Stimulated activated CD4-positive, alpha-beta T cell treated with anti-CD3 and anti-CD28 coated beads, Interleukin-15, amount 100 ng/mL, for 48 hours (primary cell): ENCODE measurements around the gene PLN.

Experiments used
- DNase-seq, 2 donors: peaks; one replicate each; pipeline ENCODE4 v3.0.0-alpha.2; 2020; ENCODE audit warnings: low read depth in 2 of 2

PLN gene

DNA sequence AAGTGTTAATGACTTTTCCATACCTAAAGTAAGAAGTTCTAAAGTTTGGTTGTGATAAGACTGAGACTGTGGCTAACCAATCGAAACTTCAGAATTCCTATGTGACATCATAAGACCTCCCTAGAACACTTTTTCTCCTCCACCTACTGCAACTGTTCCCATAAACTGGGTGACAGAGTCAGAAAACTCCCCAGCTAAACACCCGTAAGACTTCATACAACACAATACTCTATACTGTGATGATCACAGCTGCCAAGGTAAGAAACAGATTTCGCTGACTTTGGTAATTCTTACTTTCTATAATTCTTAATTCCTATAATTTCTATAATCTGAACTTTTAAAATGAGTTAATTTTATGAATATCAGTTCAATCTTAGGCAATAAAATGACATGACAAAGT, at the start of gene PLN:
Gene PLN (plus strand): TSS at position 161 of the 400 bp plus-strand sequence. CDS start 10,626 bp downstream, outside the sequence.
- no peak for DNase-seq

DNA sequence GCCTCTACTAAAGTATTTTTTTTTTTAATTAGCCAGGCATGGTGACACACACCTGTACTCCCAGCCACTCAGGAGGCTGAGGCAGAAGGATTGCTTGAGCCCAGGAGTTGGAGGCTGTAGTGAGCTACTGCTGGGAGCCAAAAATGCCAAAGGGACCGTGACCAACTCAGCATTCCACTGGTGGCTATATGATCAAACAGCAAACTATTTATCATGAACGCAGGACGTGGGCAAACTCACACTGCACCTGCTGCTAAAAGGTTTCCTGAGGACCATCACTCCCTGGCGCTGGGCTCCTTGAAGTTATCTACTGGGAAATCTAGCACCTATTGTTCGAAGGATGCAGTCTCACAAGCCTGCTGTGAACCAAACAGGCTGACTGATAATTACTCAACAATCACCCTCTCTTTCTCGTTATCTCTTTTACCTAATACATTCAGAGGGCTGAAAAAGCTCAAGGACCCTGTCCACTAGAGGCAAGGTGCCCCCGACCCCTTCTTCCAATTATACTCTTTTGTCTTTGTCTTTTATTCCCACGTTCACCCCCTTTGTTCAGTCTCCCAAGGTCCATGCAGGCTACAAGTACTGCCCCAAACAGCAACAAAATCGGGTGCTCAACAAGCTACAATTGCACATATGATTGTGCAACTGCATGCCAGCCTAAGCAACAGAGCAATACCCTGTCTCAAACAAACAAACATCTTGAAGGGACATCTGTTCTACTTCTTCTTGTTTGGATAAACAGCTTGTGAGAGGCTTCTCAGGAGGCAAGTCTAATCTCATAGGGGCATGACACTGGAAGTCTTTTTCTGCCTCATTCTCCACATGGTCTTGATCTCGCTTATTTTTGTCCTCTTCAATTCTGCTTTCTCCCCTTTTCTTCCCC, 47.7 kb upstream of the PLN start:
- no peak for DNase-seq

DNA sequence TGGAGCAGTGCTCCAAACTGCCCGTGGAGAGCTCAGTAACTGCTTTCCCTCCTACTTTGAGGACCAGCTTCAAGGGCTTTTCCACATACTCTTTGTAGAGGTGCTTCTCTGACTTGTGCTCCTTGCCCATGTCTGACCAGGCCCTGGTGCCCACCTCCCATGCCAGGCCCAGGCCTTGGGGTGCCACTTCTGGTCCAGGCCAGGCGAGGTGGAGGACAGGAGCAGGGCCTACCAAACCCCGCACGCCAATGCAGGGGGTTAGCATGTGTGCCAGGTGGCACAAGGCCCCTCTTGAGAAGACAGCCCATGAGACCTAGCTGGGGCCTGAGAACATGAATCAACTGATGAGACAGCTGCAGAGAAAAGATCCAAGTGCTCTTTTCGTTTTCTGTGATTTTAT, 47.0 kb upstream of the PLN start:
- no peak for DNase-seq

DNA sequence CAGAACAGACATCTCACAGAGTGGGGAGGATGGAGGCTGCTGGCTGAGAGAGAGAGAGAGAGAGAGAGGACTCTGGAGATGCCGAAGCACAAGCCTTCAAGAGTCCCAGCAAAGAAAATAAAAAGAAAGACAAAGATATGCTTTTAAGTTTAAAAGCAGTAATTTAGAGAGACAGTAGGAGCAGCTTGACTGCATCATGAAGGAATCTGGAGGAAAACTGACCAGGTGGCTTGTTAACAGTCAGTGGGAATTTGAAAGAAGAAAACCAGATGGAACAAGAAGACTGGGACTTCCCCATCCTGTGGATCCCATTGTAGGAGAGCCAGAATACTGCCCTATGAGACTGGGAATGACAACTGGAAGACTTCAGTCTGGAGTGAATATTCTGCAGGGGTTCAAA, 46.3 kb upstream of the PLN start:
- no peak for DNase-seq

DNA sequence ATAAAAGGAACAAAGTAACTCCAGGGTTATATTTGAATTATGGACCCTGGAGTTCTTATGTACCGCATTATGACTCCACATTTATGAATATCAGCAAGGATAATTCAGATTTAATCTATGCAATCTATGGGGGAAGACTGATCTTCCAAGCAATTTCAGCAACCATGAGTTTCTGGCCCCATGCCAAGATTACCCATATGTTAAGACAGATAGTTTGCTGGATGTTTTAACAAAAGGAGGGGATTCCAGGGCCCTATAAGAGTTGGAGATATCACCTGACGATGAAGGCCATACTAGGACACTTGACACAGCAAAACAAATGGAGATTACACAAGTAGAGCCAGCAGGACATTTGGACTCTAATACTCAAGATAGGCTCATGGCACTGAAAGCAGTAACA, 45.9 kb upstream of the PLN start:
- DNase-seq: no peak

DNA sequence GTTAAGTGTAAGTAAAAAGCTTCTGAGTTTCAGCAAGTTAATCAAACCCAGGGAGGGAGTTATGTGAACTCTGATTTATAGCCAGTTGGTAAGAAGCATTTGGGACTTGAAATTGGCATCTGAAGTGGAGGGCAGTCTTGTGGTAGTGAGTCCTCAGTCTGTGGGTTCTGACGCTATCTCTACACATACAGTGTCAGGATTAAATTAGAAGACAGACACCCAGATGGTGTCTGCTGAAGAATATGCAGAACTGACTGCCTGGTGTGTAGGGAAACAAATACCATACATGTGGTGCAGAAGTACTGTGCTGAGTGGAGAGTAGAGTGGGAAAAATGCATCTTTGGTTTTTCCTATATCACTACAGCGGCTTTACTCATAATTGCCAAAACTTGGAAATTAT, 43.5 kb upstream of the PLN start:
- no peak for DNase-seq

DNA sequence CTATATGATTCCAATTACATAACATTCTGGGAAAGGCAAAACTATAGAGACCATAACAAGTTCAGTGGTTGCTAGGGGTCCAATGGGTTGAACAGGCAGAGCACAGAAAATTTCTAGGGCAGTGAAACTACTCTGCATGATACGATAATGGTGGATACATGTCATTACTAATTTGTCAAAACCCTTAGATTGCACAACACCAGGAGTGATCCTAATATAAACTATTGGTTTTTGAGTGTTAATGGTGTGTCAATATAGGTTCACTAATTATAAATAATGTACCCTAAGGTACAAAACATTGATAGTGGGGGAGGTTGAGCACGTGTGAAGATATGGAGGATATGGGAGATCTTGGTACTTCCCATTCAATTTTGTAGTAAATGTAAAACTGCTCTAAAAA, 42.4 kb upstream of the PLN start:
- no peak for DNase-seq

DNA sequence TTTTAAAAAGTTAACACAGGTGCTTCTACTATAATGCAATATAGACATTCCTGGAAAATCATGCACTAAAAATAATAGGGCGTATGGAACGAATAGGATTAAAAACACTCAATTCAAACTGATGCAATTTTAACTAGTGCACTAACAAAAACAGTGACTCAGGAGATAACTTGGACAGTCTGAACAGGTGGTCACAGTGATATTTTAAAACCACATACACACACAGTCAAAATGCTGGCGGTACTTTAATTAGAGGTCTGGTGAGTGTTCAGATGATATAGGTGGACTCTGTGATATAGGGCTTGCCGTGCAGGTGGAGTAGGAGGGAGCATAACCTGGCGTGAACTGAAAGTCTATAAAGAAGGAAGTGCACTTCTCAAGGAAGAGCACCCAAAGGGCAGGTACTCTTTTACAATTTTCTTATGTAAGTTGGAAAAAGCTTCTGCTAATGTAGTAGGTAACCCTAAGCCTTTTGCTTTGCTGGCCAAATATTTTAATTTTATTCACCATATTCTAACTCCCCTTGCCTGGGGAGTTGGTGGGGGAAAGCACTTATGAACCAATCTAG, 41.9 kb upstream of the PLN start:
- DNase-seq: no peak

DNA sequence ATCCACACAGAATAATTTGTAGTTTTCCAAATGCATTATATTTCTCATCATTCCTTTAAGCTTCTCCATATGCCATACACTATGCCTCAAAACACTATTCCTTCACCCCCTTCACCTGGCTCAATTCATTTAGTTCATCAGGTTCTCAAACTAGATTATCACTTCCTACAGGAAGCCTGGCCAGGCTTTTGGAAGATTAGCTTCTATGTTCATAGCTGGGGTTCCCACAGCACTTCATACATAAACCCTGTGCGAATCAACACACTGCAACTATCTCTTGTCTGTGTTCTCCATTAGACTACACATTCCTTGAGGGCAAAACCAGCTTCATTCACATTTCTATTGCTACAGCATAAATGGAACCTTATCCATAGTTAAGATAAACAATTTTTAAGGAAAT, 40.5 kb upstream of the PLN start:
- no peak for DNase-seq

DNA sequence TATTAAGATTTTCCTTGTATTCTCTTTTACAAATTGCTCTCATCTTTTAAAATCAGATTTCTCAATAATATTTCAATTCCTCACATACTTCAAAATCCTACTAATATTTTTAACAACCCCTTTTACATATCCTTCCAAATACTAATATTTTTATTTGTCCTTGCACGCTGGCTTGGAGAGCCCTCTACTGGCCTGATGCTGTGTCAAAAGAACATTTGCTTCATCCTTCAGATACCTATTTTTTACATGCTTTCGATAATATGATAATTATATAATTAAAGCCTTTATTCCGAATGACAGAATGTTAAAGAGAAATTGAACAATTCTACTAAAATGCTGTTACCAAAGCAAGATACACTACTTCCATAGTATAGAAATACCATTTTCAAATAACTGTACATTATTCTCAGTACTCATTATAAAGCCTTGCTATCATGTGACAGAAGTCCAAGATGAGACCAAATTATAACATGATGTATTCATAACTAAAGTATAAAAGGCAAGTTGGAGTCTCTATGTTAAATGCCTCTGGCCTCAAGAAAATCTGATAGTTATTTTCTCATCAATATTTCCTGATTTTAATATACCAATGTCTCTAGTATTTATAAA, 39.0 kb upstream of the PLN start:
- no peak for DNase-seq

DNA sequence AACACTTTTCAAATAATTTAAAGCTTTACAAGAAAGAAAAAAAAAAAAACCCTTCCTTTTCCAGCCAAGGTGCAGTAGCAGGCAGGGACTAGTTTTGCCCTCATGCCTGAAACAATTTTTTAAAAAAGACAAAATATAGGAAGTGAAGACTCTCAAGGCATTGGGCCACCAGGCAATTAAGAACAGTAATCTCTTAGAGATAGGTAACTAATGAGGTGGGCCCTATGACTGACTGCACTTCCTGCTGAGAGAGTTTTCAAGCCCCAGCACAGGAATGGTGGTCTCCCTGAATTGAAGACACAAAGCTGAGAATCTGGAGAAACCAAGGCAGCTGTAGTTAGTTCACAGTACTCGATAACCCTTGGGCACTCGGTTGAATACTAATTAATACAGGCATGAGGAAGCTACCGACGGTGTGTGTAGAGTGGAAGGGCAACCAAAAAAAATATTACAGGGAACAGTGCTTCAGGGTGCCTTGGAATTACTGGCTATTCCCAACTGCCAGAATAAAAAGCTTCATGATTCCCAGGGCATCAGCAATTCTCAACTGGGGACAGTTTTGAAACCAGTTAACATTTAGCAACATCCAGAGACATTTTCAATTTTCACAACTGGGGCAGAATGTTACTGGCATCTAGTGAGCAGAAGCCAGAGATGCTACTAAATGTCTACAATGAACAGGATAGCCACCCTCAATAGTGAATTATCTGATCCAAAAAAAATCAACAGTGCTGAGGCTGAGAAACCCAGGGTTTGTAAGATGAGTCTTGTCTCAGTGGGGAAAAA, 36.0 kb upstream of the PLN start:
- DNase-seq: no peak

DNA sequence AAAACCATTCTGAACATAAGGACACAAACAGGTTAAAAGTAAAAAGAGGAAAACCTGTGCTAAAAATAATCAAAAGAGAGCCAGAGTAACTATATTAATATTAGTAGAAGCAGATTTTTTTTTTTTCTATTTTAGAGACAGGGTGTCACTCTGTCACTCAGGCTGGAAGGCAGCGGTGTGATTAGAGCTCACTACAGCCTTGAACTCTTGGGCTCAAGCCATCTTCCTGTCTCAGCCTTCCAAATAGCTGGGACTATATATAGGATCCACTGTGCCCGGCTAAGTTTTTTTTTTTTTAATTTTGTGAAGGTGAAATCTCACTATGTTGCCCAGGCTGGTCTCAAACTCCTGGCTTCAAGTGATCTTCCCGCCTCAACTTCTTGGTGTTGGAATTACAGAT, 33.4 kb upstream of the PLN start:
- no peak for DNase-seq

DNA sequence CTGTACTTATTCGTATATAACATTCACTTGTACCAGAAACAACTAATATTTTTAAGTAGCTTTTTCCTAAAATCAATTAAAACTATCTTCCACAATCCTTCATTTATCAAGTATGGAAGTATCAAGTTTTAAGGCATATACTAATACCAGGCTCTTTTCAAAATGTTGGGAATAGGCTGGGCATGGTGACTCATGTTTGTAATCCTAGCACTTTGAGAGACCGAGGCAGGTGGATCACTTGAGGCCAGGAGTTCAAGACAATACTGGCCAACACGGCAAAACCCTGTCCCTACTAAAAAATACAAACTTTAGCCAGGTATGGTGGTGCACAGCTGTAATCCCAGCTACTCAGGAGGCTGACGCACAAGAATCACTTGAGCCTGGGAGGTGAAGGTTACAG, 25.7 kb upstream of the PLN start:
- no peak for DNase-seq

DNA sequence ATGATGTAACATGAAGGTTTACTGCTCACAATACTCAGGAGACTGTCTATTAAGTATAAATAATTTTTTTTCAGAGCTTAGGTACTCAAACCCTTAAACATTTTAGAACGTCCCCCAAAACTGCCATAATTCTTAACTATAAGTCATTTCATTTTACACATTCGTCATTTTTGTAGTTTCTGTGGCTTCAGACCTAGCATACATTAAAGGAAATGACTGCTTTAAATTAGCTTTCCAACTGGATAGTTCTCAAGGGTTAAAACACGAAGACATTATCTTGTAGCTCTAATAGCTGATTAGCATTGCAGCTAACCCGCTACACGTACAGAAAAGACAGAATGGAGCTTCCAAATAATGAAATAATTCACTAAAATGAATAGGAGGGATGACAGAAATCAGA, 24.9 kb upstream of the PLN start:
- no peak for DNase-seq

DNA sequence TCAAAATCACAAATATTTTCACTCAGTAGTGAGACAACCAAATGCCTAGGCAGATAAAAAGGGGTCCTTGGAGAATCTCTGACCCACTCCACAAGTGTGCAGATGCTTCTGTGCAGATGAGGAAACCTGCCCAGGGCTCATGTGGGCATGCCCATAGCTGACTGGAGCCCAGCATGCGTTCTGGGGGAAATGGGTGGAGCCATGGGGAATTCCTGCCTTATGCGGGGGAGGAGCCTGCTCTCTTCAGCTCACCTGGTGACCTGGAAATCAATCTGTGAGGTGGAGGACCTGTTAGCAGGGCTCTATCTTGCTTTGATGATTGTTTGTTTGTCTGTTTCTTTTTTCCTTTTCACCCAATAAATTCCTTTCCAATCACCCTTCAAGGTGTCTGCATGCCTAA, 23.4 kb upstream of the PLN start:
- DNase-seq: no peak

DNA sequence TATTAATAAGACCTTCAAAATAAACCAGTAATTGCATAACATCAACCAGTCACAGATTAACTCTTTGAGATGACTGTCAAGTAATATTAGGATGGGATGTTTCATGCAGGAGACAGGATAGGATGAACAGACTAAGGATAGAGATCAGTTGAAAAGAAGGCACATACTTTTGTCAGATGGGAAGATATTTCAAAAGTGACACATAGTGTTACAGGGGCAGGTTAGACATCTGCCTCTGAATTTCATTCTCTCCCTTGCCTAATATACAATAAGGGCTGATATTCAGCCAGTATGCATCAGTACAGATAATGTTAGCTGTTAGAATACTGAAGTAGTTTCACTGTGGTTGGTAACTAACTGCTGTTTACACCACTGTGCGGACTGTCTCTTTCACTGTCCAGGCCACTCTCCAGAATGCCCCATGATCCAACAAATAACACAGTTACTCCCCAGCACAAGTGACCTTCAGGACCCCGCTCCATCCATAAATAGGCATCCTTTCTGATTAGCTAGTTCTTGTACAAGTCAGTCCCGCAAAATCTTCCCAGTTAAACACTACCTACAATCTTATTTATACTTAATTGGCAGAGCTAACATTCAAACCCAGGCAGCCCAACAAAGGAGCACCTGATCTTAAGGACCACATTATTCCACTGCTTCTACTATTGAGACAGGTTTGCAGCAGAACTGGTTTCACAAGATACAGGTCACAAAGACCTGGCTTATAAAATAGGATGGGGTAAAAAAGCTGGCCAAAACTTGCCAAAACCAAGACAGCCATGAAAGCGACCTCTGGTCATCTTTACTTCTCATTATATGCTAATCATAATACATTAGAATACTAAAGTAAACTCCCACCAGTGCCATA, 21.9 kb upstream of the PLN start:
- no peak for DNase-seq

DNA sequence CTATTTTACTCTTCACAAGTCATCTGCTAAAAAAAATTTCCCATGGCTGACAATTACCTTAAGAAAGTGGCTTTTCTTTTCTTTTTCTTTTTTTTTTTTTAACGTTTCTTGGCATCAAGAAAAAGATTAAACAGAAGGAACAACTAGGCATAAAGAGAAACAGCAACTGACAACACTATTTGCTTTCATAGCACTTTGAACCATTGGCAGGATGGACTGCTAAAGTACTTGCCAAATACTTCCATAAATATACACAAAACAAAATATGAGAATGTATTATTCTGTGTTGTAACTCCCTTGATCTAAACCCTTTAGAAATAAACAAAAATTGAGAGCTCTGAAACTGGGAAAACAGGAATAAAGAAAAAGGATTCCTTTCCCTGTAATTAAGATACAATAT, 20.0 kb upstream of the PLN start:
- DNase-seq: no peak

DNA sequence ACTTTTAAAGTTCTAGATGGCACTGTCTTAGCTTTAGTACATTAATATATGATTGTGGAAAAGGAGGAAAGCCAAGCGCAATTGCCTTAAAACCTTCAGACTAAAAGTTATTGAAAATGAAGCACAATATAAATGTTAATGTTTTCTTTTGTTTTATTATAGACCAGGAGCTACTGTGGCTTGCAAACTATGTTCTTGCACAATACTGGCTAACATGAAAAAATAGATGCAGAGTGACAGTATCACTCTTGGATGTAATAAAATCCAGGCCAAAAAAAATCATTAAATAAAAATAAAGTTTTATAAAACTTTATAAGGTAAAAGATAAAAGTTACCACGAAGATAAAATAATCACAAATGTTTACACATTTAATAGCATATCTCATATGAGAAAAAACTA, 18.3 kb upstream of the PLN start:
- no peak for DNase-seq

DNA sequence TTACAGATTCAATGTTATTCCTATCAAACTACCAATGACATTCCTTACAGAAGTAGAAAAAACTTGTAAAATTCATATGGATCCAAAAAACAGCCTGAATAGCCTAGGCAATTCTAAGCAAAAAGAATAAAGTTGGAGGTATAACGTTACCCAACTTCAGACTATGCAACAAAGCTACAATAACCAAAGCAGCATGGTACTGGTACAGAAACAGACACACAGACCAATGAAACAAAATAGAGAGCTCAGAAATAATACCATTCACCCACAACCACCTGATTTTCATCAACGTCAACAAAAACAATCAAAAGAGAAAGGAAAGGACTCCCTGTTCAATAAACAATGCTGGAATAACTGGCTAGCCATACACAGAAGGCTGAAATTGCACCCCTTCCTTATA, 17.2 kb upstream of the PLN start:
- DNase-seq: no peak

DNA sequence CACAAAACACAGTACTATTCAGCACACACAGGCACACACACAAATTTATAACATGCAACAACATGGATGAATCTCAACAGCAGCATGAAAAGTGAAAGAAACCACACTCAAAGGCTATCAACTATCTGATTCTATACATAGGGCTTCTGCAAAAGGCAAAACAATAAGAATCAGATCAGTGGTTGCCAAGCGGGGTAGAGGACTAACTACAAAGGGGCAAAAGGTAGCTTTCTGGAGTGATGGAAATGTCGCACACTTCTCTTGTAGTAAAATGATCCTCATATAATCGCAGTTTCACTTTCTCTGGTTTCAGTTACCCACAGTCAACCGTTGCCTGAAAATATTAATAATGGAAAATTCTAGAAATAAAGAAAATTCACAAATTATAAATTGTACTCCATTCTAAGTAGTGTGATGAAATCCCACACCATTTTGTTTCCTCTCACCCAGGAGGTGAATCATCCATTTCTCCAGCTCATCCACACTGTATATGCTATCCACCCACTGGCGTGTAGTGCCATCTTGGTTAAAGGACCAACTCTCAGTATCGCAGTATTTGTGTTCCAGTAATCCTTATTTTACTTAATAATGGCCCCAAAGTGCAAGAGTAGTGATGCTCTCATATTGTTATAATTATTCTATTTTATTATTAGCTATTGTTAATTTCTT, 12.8 kb upstream of the PLN start:
- no peak for DNase-seq

DNA sequence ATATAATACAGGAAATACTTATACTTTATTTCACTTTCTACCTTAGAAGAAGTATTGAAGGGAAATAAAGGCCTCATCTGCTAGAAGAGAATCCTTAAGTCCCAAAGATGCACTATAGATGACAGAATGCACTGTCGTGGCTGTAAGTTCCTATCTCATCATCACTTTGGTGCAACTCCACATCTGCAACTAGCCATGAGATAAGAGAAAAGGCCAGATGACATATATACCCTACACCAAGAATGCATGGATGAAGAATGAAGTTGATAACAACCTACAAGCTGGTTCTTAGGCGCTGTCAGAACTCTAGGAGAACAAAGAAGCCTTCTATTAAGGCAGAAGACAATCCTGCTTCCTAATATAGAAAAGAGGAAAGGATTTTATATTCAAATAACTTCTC, 11.6 kb upstream of the PLN start:
- DNase-seq: no peak
